ENCODE results near the gene PITHD1. TPM values are rescaled to one million over a fixed set of nuclear protein-coding genes. Genes with fewer than 3 reads are reported as not detected.
A peak's percentile ranks its signal among the peaks of the same experiment; 100 is the strongest.
"Not testable (repeated sequence)": the region's sequence is repeated elsewhere in the genome, so short reads cannot be mapped to it uniquely, and the experiment has no call there.

Gene PITHD1
- total and polyA plus RNA-seq, 8 donors: 48.0 to 71.0 (median 58.4) TPM

- Histone ChIP-seq H3K4me1 (no peaks in the 10 kb centered on the region), H3K4me3 (no peak overlapping the region), H3K36me3 (peaks cover 0 to 69% of the 10 kb centered on the region in 2 donors), H3K9me3 (no peaks in the 10 kb centered on the region), H3K27ac (no peak overlapping the region), H3K27me3 (no peaks in the 10 kb centered on the region)
- DNase-seq (no peak), ATAC-seq (no peak)
- TF ChIP-seq CTCF (IDR thresholded peaks at IDR 0.05): no peak
- intact Hi-C loops (cut with DNase I): no loop called here
Measured at GRCh38 chr1:23817633-23818032, 39.4 kb downstream of the PITHD1 start.

GRCh38 chr1:23823767-23824166, 45.5 kb downstream of the PITHD1 start:
- Histone ChIP-seq H3K4me3 (no peak overlapping the region), H3K4me1 (peaks cover 5 to 14% of the 10 kb centered on the region in 2 donors), H3K27me3 (no peaks in the 10 kb centered on the region), H3K27ac (no peak overlapping the region), H3K9me3 (no peaks in the 10 kb centered on the region), H3K36me3 (peaks cover 0 to 9% of the 10 kb centered on the region in 2 donors)
- intact Hi-C loops (cut with DNase I): no loop called here
- no peak for ATAC-seq
- no peak for DNase-seq
- no peak for TF ChIP-seq CTCF (IDR thresholded peaks at IDR 0.05)

- H3K27ac ChIP-seq: peak overlapping the region; percentile 92 to 93
- no peaks in the 10 kb centered on the region for H3K36me3 ChIP-seq
- H3K4me3 ChIP-seq: peak overlapping the region; percentile 77 to 95
- H3K27me3 ChIP-seq: no peaks in the 10 kb centered on the region
- DNase-seq (no peak), ATAC-seq (no peak)
- H3K9me3 ChIP-seq: no peaks in the 10 kb centered on the region
- intact Hi-C loops (cut with DNase I): no loop called here
- no peak for TF ChIP-seq CTCF (IDR thresholded peaks at IDR 0.05)
- H3K4me1 ChIP-seq: peaks cover 5 to 14% of the 10 kb centered on the region in 2 donors
Measured at GRCh38 chr1:23824711-23825075, 46.5 kb downstream of the PITHD1 start.

GRCh38 chr1:23825076-23825761, 47.0 kb downstream of the PITHD1 start, which contains the start of gene HMGCL:
HMGCL (minus strand) TSS chr1:23825429; CDS start chr1:23825415, 14 bp downstream.
- H3K36me3 ChIP-seq: no peaks in the 10 kb centered on the region
- H3K27ac ChIP-seq: peak within 1 kb of the TSS; percentile 92 to 93
- H3K4me3 ChIP-seq: peak within 1 kb of the TSS; percentile 77 to 95
- intact Hi-C loops (cut with DNase I): no loop called here
- no peaks in the 10 kb centered on the region for H3K27me3 ChIP-seq
- no peak for TF ChIP-seq CTCF (IDR thresholded peaks at IDR 0.05)
- ATAC-seq (peak; percentile 100), DNase-seq (peak; percentile 88 to 96 (median 94))
- no peaks in the 10 kb centered on the region for H3K9me3 ChIP-seq
- peaks cover 5 to 14% of the 10 kb centered on the region in 2 donors for H3K4me1 ChIP-seq

- no peaks in the 10 kb centered on the region for H3K9me3 ChIP-seq
- no peak for TF ChIP-seq CTCF (IDR thresholded peaks at IDR 0.05)
- DNase-seq: no peak
- intact Hi-C loops (cut with DNase I): no loop called here
- peaks cover 5 to 14% of the 10 kb centered on the region in 2 donors for H3K4me1 ChIP-seq
- peak overlapping the region; percentile 92 to 93 for H3K27ac ChIP-seq
- no peaks in the 10 kb centered on the region for H3K36me3 ChIP-seq
- no peaks in the 10 kb centered on the region for H3K27me3 ChIP-seq
- no peak for ATAC-seq
- peak overlapping the region; percentile 77 to 95 for H3K4me3 ChIP-seq
Measured at GRCh38 chr1:23825762-23826522, 47.7 kb downstream of the PITHD1 start.

- H3K4me3 ChIP-seq; H3K9me3 ChIP-seq; ATAC-seq; H3K27me3 ChIP-seq; DNase-seq; H3K36me3 ChIP-seq; H3K27ac ChIP-seq; intact Hi-C loops (cut with DNase I): not testable (repeated sequence)
- H3K4me1 ChIP-seq: peaks cover 5 to 14% of the 10 kb centered on the region in 2 donors
Measured at GRCh38 chr1:23826590-23826989, 48.4 kb downstream of the PITHD1 start.
